ENCODE results near the gene GADD45G.

The GADD45G gene

GRCh38 chr9:89610391-89610925 is 5.6 kb downstream of the GADD45G start:
- DNase-seq = no peak

DNA sequence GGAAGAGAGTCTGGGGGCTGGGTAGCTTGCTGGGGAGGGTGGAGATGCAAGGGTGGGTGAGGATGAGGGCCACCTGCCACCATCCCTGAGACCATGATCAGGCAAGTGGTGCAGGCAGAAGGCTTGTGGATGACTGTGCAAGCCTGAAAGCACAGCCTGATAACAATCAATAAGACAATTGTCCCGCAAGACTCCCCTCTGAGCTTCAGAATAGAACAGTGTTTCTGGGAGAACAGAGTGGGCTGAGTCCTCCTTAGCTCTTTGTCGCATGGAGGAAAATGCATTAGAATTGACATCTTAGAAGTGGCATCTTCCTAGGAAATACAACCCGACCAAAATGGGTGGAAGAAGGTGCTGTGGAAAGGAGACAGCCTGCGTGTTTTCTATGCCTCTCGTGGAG is 6.6 kb downstream of the GADD45G start:
- DNase-seq = no peak

DNA sequence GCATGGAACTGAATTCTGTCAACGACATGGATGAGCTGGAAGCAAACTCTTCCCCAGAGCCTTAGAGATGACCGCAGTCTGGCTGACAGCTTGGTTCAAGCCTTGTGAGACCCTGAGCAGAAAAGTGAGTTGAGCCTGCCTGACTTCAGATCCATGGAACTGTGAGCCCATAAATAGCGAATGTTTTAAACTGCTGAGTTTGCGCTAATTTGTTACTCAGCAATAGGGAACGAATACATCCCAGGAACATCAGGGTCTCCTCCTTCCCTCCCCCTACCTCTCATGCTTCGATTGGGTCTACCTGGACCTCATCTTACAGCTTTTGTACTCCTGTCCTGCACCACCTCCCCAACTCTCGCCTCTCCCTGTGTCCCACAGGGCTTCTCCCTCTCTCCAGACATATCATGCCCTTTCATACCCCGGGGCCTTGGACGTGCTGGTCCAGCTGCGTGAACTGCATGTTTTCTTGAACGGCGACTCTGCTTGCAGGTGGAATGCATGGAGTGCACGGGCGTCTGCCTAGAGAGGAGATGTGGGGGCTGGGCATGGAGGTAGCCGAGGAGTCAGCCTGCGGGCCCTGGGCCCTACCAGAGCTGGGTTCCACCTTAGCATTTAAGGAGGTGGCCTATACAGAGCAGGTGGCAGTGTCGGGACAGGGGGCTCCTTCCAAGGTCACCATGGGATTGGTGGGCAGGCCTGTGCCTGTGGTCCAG is 7.9 kb downstream of the GADD45G start:
- no peak for DNase-seq

DNA sequence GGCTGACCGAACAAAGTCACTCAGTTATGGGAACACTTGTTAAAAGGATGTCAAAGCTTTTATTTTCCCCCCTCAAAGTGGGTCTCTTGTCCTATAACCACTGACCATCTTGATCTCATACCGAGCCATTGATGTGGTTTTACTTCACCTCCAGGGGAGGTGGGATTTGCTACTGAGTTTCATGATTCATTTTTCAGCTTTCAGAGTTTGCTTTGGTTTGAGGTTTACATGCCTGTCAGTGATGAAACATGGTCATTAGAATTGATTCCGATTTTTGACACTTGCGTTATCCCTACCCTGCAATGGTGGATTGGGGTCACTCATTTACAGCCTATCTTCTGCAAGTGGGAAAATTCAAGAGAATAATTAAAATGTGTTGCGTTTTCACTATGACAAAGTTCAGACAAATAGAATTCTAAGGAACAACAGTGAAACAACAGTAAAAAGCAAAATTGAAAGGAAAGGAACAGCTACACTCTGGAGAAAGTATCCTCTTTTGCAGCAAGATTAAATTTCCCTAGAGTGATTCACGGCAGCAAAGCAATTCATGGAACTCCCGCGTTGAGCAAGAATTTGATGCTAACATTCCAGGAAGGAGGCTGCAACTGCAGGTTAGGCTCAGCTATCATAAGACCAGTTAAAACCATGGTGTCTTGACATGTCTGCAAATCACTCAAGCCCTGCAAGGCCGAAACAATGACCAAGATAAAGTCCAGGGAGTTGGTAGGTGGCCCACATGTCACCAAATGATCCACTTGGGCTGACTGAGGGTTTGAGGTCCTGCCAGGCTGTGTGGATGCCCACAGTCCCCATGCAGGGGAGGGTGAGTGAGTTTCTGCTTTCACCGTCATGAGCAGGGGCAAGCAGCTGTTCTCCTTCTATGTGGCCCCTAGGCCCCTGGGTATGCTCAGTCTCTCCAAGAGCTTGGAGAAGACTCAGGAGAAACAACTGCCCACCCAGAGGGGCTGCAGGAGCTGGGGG is 9.4 kb downstream of the GADD45G start:
- no peak for DNase-seq

GRCh38 chr9:89615661-89616060 is 10.8 kb downstream of the GADD45G start:
- no peak for DNase-seq

- no peak for DNase-seq
These were observed 11.6 kb downstream of the GADD45G start for GRCh38 chr9:89616411-89616810.

DNA sequence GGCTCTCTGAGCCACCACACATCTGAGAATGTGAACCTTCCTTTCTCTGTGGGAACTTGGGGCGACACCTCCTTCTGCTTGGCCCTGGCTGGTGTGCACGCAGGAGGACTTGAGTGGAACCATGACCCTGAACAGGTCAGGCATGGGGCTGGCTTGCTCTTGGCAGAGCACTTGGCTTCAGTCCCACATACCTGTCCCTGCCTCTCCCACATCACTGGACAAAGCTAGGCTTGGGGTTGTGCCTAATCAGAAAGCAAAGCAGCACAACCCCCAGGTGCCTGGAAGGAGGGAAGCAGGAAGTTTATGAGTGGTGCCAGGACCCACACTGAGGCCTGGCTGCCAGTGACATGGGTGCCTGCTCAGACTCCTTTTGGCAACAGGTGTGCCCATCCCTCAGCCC is 13.2 kb downstream of the GADD45G start:
- DNase-seq = no peak

DNA sequence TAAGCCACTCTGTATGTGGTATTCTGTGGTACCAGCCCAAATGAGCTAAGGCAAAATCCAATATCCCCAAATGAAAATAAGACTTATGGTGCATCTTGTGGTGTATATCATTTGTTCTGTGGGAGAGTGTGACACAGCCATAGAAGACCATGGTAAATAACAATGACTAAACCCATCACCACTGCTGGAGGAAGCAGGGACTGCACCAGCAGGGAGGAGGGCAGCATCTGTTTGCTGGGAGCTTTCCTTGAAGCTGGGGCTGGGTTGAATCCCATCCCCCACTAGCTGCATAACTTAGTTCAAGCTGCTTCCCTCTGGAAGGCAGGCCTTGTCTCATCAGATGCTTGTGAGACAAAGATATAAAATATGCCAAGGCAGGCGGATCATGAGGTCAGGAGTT is 14.2 kb downstream of the GADD45G start:
- no peak for DNase-seq

DNA sequence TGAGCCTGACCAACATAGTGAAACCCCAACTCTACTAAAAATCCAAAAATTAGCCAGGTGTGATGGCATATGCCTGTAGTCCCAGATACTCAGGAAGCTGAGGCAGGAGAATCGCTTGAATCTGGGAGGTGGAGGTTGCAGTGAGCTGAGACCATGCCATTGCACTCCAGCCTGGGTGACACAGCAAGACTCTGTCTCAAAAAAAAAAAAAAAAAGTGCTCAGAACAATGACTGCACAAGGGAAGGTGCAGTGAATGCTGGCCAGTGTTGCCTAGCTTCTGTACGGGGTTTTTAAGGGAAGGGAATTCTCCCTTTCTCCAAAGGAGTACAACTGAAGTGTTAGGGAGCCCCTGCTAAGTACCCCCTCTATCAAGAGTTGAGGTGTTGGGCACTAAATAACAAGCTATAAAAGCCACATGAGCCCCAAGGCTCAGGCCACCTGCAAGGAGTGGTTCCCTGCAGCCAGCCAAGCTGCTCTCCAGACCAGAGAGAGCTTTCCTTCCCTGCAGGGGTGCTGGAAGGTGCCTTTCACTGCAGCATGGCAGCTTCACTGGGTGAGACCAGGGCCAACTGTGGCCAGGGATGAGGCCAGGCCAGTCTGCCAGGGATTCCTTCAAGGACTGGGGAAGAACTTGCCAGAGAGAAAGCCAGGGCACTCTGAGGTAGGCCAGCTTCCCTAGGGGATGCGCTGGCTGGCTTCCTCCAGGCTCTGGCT is 14.8 kb downstream of the GADD45G start:
- no peak for DNase-seq

- no peak for DNase-seq
These were observed 16.2 kb downstream of the GADD45G start for GRCh38 chr9:89621031-89621430.

DNA sequence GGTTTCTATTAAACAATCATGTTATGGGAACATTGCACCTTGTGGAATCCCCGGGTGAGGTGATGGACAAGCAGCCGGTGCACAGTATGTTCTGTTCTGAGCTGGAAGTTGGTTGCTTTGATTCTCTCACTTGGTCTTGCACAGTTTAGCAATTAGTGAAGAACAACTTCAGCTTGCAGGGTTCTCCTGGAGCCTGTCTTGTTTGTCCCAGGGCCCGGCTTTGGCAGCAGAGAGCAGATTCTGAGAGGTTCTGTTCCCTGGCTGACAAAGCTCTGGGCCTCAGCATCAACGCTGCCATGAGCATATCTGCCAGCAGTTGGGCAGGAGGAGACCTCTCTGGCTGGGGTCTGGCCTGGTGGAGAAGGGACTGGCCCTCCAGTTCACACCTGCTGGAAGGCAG is 16.9 kb downstream of the GADD45G start:
- no peak for DNase-seq

- no peak for DNase-seq
These were observed 18.4 kb downstream of the GADD45G start for GRCh38 chr9:89622933-89623861.

- no peak for DNase-seq
These were observed 19.2 kb downstream of the GADD45G start for GRCh38 chr9:89623925-89624420.

DNA sequence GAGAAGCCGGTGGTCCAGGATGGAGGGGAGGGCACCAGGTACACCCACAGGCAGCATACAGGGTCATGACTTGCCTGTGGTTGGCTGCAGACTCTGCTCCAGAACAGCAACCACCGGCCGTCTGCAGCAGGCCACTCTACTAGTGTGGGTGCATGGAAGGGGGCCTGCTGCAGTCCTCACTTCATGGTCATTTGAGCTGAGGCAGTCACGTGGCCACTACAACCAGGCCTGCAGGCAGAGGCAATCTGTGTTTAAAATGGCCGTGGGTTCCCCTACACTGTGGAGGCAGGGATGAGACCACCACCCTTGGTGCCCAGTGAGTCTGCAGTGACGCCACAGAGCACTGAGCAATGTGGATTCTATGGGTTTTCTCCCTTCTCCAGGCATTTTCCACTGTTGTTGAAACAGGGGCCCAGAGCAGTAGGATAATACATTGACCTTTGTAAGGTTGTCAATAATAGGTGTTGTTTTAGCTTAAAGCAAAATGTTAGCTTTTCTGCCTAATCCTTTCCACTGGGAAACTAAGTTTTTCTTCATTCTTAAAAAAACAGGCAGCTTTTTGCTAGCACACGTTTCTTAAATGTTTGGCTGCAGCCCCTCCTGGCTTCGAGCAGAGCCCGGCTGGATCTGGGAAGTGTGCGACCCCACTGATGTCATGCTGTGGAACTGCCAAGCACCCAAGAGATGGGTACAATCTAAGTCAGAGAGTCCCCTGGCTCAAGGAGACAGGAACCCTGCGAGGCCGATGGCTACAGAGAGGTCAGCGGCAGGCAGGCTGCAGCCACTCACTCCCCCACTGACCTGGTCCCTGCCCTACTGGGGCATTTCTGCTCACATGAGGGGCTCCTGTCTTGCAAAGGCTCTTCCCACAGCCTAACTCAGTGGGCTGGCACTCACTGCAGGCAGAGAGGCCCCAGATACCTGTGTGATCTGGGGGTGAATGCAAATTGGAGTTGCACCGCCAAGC is 21.2 kb downstream of the GADD45G start:
- DNase-seq = no peak

- no peak for DNase-seq
These were observed 22.0 kb downstream of the GADD45G start for GRCh38 chr9:89626741-89627265.

GRCh38 chr9:89628601-89629000 is 23.8 kb downstream of the GADD45G start:
- no peak for DNase-seq

GRCh38 chr9:89629081-89629976 is 24.5 kb downstream of the GADD45G start:
- no peak for DNase-seq

DNA sequence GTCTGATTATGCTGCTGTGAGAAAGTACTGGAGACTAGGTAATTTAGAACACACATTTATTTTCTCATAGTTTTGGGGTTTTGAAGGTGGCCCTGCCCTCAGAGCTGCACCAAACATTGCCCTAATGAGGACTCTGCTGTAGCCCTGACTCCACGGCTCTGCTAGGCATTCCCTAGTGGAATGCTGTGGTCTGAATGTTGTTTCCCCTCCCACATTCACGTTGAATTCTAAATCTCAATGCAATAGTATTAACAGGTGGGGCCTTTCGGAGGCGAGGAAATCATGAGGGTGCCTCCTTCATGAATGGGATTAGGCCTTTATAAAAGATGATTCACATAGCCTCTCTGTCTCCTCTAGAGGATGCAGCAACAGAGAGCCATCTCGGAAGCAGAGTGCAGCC is 25.7 kb downstream of the GADD45G start:
- no peak for DNase-seq

DNA sequence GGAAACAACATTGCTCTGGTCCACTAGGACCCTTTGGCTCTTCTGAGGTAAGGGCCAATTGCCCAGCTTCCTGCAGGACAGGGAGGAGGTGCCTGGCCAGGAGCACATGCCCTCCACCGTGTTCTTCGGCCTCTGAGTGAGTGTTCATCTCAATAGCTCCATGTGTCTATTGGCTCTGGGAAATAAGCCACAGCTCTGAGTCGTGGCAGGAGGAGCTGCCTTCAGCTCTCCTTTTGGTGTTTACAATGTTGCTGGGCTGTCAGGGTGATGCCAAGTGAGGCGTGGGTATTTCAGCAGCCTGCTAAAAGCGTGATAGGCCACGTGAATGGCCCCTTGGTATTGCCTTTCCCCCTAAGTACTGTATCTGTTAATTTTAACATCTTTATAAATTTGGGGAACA is 26.6 kb downstream of the GADD45G start:
- DNase-seq = no peak
